ENCODE measurements around the gene CERK.

The CERK gene

GRCh38 chr22:46731246-46732040 is 6.6 kb downstream of the CERK start:
- DNase-seq, result no peak

GRCh38 chr22:46730568-46731245 is 7.3 kb downstream of the CERK start:
- no peak for DNase-seq

- DNase-seq, result no peak
Measured at GRCh38 chr22:46728470-46728869, 9.6 kb downstream of the CERK start.

- no peak for DNase-seq
Measured at GRCh38 chr22:46727813-46728364, 10.2 kb downstream of the CERK start.

- DNase-seq, result no peak
Measured at GRCh38 chr22:46726986-46727317, 11.1 kb downstream of the CERK start.

- no peak for DNase-seq
Measured at GRCh38 chr22:46726066-46726985, 11.7 kb downstream of the CERK start.

GRCh38 chr22:46725096-46725495 is 13.0 kb downstream of the CERK start:
- no peak for DNase-seq

- DNase-seq, result no peak
Measured at GRCh38 chr22:46723882-46724281, 14.2 kb downstream of the CERK start.

- no peak for DNase-seq
Measured at GRCh38 chr22:46721501-46722085, 16.5 kb downstream of the CERK start.

GRCh38 chr22:46719921-46720320 is 18.1 kb downstream of the CERK start:
- no peak for DNase-seq

GRCh38 chr22:46714550-46714949 is 23.5 kb downstream of the CERK start:
- no peak for DNase-seq

- DNase-seq, result no peak
Measured at GRCh38 chr22:46712288-46712687, 25.8 kb downstream of the CERK start.

- no peak for DNase-seq
Measured at GRCh38 chr22:46710806-46711205, 27.2 kb downstream of the CERK start.

GRCh38 chr22:46708766-46709330 is 29.2 kb downstream of the CERK start:
- no peak for DNase-seq

- DNase-seq, result no peak
Measured at GRCh38 chr22:46707827-46708570, 30.1 kb downstream of the CERK start.

GRCh38 chr22:46707305-46707704 is 30.7 kb downstream of the CERK start:
- DNase-seq, result no peak

- DNase-seq, result no peak
Measured at GRCh38 chr22:46706060-46706459, 32.0 kb downstream of the CERK start.

- no peak for DNase-seq
Measured at GRCh38 chr22:46703996-46704370, 34.1 kb downstream of the CERK start.

- DNase-seq, result no peak
Measured at GRCh38 chr22:46703171-46703995, 34.7 kb downstream of the CERK start.

- DNase-seq, result no peak
Measured at GRCh38 chr22:46701262-46701661, 36.8 kb downstream of the CERK start.

- no peak for DNase-seq
Measured at GRCh38 chr22:46699091-46699490, 39.0 kb downstream of the CERK start.
